HG02970 (cell line): ENCODE measurements around the gene PRR16.

Experiments used
- ATAC-seq: cut with Tn5 transposase; IDR thresholded peaks from one replicate; pipeline ENCODE4 v1.9.1; 2021; ENCODE audit warnings: mild to moderate bottlenecking, moderate library complexity, moderate number of reproducible peaks; ENCODE audit not compliant: unreplicated experiment, low FRiP score

PRR16 gene

DNA sequence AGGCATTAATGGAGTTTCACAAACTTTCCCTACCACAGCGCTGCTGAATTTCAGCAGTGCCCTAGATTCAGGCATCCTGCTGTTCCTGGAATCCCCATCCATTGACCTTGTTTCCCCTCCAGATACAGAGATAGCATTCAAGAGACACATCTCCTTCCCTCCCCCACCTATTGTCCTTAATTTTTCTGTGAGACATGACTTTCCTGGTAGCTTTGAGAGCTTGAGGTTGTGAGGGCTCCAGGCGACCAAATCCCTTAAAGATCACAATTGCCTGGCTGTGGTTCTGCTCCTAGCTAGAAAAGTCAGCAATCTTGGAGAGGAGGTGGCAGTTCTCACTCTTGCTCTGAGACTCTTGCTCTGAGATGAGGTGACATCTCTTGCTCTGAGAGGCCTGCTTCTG lies 48.0 kb downstream of the PRR16 start:
- no peak for ATAC-seq

DNA sequence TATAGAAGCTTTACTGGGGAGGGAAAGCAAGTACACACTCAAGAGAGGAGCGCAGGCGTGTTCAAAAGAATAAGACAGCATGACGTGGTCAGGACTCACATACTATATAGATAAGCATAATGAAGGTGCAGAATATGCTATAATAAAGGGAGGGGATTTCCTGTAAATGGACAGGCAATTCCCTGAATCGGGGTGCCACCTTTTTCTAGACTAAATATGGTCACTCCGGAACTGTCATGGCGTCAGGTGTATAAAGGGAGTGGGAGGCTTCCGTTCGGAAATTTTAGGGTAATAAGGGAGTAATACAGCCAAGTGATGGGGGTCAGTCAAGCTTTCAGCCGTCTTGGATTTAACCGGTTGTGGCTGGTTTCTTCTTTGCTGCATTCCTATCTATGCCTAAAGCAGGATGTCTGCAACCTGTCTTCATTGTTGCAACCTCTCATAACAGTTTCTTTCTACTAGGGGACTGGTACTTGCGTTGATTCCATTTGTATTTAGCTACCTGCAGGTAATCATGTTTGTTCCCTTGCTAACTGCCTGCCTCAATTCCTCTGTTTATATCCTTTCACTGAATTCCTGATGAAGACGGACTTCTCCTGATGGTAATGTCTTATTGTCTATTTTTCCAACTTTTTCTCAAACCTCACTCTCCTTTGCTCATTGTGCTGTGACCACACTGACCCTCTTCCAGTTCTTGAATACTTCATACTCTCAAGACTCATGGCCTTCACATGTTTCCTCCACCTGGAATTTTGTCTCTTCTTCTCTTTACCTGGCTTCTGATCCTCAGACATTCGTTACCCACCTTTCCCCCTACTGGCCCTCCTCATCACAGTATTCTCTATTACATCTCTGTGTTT lies 48.9 kb downstream of the PRR16 start:
- ATAC-seq = no peak

DNA sequence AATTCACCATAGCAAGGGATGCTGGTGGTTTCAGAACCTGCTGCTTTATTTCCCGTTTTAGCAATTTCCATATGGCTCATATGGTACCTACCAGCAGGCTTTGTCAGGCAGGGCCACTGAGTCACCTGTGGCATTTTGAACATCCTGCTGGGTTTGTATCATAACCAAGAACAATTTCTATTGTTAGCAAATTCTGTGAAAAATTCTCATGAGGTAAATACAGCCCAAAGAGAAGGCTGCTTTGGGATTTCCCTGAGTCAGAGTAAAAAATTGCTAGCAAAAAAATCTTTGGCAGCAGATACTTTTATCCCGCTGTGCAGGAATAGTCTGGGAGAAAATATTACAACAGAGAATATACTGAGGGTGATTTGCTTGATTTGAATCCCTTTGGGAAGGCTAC lies 52.7 kb downstream of the PRR16 start:
- ATAC-seq = no peak

DNA sequence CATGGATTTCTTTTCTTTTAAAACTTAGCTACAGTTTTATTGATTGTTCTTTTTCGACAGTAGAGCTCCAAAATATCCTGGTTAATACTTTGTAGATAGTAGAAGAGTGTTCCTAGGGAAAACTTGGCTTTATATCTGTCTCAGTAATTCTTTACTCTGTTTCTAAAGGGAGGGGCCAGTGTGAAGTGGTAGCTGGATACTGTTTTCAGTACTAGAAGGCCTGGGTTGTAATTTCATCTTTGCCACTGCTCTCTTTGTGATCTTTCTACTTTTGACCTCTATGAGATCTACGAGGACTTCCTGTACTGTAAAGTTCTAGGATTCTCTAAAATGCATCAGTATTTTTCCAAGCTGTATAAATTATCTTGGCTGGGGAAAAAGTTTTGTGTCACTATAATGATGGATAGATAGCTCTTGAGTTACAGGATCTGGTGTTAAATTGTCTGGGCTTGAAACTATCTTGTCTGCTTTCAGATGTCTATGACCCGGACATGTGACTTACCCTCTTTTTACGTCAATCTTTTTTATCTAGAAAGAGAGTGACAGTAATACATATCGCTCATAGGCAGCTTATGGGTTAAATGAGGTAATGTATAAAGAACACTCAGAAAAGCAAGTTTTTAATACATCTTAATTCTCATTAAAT lies 53.6 kb downstream of the PRR16 start:
- no peak for ATAC-seq

DNA sequence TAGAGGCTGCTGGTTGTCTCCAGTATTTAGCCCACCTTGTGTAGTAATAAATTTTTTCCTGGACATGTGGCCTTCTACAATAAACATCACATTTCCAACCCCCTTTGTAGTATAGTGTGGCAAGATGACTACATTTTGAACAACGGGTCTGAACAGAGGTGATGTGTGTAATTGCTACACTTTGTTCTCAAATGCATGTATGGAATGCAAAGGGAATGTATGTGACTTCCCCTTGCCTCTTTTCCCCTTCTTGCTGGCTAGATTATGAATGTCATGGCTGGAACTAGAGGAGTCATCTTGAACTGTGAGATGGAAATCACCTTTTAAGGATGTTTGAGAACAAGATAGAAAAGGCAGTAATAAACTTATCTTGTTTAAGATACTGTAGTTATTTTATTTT lies 54.5 kb downstream of the PRR16 start:
- no peak for ATAC-seq

DNA sequence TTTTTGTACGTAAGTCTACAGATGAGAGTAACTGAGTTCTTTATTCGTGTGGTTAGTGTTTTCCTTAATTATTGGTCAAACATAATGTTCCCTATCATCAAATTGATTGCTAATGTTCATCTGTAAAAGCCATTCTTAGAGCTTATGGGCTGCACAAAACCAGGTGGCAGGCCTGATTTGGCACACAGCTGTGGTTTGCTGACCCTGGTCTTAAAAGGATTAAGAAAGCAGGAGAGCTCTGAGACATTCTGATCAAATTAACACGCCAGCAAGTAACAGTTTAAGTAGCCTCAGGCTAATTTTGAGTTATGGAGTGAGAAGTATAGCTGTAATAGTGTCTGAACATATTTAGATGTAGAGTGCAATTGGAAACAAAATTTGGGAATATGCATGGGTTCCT lies 63.2 kb downstream of the PRR16 start:
- ATAC-seq = no peak

DNA sequence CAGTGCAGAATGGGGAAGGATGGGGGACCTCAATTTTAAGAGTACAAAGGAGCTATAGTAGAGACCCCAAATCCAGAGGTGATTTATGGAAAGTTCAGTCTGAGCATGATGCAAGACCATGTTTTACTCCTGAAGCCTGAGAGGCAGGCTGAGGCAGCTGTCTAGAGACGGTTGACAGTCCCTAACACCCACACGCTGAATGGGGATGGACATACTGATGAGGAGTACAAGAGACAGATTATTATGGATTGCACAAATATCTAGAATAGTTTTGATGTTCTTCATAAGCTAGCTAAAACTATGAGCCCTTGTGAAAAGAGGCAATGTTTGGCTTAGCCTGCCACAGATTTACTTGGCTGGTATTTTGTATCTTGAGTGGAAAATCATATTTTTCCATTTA lies 64.5 kb downstream of the PRR16 start:
- ATAC-seq = no peak

DNA sequence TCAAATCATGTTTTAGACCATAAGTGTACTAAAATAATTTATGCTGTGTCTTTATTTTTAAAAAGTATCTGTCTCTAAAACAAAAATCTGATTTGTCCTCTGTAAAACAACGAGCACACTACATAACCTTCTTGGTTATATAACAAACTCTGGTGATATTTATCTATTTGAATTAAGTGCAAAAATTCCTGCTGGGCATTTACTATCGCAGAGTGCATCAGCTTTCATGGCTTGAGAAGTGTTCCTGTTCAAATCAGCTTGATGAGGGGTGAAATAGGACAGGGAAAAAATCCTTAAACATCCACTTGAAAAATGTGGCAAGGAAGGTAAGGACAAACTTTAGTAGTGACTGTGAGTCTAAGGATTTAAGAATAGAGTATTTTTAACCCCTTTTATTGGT lies 65.3 kb downstream of the PRR16 start:
- ATAC-seq = no peak

DNA sequence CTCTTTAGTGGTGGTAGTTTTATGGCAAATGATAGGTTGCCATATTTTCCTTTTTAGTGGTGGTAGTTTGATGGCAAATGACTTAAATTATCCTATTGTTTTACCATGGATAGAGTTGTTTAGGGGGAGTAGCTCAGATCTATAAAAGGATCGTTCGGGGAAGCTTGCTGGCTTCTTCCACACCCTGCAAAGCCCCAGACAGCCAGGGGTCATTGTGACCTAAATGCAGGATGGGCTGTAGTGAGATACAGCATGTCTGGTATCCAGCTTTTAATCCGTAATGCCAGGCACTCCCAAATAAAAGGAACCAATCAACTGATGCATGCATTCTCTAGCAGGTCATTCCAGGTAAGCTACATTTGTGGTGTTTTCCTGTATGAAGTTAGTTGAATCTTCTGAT lies 67.1 kb downstream of the PRR16 start:
- no peak for ATAC-seq

DNA sequence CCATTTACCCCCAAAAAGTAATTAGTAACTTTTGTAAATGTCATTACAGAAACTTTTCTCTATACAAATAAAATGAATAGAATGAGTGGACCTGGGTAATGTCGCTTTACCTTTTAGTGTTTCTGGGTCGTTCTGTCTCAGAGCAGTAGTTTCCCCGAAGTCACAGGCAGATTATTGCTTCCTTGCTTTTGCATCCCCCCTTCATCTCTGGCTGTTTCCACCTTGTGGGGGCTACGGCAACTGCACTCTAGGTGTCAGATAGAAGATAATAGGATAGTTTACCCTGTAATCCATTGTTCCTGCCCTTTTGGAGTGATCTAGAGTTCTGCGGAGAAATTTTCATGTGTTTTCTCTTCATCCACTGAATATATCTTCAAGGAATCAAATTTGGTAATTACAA lies 68.7 kb downstream of the PRR16 start:
- ATAC-seq = no peak

DNA sequence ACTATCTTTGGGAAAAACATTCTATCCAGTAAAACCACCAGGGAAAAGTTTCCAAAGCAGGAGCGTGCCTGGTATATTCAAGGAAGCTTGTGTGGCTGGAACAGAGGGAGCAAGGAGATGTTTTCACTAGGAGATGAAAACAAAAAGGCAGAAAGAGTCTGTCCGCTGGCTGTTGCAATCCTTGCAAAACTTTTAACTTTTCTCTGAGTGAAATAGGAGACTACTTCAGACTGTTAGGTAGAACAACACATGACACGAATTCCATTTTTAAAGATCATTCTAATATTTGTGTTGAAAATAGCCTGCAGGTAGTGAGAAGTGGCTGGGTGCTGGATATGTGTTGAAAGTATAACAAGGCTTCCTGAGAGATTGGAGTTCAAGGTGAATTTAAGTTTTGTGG lies 69.5 kb downstream of the PRR16 start:
- ATAC-seq = no peak

DNA sequence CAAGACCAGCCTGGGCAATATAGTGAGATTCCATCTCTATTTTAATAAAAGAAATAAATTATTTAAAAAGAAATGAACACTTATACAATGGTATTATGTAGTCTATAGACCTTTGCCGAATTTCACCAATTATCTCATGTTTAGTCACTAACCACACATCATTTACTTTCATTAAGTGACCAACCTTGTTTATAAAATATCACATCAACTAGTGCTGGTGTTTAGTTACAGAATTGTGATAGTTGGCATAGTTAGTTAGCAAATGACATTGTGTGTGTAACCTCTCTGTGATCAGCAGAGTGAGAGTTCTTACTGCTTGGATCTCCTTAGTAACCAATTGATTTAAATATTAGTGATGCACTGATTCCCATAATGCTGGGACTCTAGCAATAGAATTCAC lies 71.8 kb downstream of the PRR16 start:
- no peak for ATAC-seq

DNA sequence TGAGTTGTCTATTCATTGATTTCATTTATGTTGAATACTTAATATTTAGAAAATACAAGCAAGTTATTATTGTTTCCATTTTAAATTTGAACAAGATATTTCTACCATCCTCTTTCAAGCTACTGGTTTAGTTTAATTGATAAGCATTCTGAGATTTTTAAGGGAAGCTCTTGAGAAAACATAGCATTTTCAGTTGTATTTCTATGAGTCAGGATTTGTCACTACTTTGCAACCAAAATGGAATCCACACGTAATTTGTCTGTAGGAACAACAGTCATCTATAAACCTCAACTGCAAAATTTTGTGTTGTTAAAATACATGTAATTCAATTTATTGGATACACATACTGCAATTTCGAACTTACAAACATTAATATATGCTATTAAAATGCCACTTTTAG lies 74.0 kb downstream of the PRR16 start:
- no peak for ATAC-seq

DNA sequence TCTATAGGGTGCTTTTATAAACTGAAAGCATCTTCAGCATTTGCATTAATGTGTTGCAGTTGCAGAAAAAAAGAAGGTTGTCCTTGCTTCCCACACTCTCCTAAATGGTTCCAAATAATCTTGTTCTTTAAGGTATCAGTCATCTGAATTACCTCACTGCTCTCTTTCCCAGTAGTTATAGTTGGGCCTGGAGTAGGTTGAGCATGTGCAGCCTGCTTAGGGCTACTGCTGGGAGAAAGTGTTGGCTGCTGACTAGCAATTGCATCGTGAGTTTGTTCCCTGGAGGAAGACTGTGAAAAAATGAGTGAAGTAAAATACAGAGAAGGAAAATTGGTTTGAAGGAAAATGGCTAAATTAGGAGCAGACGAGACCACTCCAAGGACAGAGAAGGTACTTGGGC lies 74.5 kb downstream of the PRR16 start:
- ATAC-seq = no peak

DNA sequence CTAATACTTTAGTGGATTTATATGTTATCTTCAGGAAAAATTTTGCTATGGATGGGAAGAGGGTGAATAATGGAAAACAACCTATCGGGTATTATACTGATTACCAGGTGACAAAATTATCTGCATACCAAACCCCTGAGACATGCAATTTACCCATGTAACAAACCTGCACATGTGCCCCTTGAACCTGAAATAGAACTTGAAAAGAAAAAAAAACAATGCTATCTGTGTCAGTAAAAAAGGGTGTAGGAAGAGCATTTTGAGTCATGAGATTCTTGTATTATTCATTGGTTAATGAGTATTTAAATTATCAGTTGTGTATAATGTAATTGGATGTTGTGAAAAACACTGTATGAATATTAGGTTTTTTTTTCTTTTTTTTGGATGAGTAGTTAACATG lies 75.4 kb downstream of the PRR16 start:
- no peak for ATAC-seq

DNA sequence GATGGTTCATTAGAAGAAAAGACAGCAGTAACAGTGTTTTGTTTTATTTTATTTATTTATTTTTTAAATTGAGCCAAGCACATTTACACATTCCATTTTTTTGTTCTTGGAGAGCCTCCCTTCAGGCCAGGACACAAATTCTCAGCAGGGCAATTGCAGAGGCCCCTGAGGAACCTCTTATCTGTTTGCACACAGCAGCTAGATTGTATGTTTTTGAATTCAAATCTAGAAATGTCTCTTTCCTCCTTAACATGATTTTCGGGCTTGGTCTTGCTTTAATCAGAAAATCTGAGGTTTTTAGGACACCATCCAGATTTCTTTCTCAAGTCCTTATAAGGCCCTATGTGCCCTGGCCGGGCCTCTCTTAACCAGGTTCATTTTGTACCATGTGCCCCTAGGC lies 76.0 kb downstream of the PRR16 start:
- no peak for ATAC-seq

DNA sequence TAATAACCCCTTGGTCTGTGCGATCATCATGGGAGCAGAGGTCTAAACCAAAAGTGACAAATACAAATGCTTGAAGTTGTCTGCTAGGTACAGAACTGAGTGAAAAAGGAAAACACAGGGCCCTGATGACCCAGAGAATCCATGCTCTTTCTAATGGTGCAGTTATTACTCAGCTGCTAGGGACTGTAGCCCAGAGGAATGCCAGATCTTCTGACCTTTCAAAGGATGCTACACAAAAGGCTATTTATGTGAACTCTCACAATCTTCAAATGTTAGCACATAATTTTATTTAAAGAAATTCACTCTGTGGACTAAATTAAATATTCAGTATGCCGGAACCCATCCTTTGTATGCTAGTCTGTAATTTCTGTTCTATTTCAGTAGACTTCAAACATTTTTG lies 79.9 kb downstream of the PRR16 start:
- no peak for ATAC-seq

DNA sequence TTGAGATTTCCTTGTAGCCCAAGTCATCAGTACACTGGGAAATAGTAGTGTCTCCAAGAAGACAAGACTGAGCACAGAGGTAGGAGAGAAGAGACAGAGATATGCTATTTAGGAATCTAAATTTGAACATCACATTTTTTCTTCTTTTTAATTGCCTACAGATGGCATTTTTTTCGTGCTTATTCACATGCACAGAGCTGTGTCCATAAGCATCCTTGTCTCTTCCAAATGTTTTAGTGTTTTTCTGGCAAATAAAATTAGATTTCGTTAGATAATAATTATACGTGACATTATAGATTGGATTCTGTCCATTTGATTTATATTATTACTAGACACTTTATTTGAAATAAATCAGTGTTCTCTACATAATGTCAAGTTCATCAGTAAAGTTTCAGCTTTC lies 80.9 kb downstream of the PRR16 start:
- ATAC-seq = no peak

DNA sequence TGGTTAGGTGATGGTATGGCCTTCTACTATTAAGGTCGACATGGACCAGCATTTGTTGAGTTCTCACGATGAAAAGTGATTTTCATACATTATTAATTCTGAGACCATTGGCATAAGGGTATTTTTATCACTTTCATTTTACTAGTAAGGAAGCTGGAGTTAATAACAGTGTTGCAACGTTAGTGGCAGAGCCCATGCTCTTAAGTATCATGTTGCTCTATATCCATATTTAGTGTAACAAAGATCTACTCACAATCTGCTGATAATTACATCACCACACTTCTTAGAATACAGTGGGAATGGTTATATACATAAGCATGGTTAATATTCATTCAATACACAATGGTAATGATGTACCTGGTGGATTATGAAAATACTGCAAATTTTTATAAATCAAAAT lies 81.9 kb downstream of the PRR16 start:
- ATAC-seq = no peak

DNA sequence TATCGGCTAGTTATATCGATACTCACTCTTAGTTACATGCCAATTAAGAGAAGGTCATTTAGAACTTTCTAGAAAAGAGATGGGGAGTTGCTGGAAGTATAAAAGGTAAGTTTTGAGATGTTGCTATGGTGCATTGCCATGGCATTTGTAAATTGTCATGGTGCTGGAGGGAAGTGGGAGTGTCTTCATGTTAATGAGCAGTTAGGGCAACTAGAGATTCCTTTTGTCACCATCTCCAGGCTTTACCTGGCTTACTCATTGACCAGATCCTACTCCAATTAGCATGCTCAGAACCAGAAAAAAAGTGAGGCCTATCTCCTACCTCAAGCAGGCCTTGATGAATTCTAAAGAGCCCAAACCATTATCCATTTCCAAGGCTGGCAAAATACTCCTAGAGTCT lies 82.8 kb downstream of the PRR16 start:
- no peak for ATAC-seq

DNA sequence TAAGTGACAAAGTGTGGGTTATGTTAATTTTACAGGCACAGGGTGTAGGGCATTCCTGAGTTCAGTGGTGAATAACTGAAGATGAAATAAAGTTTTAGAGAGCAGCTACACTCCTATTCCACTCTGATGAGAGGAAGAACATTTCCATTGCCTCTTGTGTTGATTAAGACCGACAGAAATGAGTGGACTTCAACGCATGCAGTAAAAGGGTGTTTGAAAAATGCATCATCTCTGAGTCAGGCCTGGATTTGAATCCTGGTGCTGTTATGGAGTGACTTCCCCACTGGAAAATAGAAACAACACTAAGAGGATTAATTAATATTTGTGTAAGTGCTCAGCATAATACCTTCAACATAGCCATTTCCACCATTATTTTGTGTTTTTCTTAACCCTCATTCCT lies 86.3 kb downstream of the PRR16 start:
- ATAC-seq = no peak

DNA sequence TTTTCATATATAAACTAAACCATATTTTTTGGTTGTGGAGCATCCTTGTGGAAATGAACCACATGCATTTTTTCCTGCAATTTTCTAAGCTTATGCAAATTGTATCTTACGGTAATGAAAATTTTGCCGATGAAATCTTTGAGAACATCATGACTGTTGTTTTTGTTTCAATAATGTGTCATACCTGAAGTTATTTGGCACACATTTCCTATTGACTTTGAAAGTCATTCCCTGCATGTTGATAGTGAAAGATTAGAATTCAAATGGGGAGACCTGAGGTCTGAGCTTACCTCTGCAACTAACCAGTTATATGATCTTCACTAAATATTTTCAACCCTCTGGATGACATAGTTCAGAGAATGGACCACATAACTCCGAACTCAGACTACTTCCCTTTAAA lies 88.5 kb downstream of the PRR16 start:
- no peak for ATAC-seq
